Measurements from ENCODE around the gene LPCAT1.

DNA sequence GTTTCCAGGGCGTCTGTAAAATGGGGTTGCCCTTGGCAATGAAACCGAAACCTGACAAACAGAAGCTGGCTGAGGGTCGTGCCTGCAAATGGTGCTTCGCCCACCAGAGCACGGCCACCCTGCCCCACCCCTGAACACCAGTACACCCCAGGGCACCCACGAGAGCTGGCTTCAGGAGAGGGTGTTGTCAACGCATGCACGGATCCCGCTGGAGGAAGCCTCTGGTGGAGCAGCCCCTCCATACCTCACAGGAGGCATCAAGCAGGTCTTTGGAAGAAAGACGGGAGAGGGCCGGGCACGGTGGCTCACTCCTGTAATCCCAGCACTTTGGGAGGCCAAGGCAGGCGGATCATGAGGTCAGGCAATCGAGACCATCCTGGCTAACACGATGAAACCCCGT is 87.1 kb downstream of the LPCAT1 start:
- no peak for TF ChIP-seq NRF1 (conservative IDR thresholded peaks at IDR 0.05; ENCODE audit: low read depth, low read length)
- TF ChIP-seq NFIC (IDR thresholded peaks at IDR 0.05; ENCODE audit: low read depth, low read length) = no peak
- no peak for TF ChIP-seq SP1 (IDR thresholded peaks at IDR 0.05; ENCODE audit: low read depth, low read length)
- TF ChIP-seq NFXL1 (IDR thresholded peaks at IDR 0.05; ENCODE audit: borderline replicate concordance) = no peak
- no peak for TF ChIP-seq POLR2AphosphoS5 (IDR thresholded peaks at IDR 0.05; ENCODE audit: low read length)
- no peak for TF ChIP-seq POLR2A (IDR thresholded peaks at IDR 0.05; ENCODE audit: low read depth, low read length)
- no peak for TF ChIP-seq REST (IDR thresholded peaks at IDR 0.05; ENCODE audit: low read depth, low read length)
- TF ChIP-seq LARP7 (IDR thresholded peaks at IDR 0.05) = no peak
- no peak for TF ChIP-seq ESRRA (IDR thresholded peaks at IDR 0.05; ENCODE audit: low read length)
- no peak for TF ChIP-seq MTA3 (IDR thresholded peaks at IDR 0.05; ENCODE audit: borderline replicate concordance, low read length)
- TF ChIP-seq CTCF (IDR thresholded peaks at IDR 0.05 in 2 of 3, conservative IDR thresholded peaks at IDR 0.05 in 1 of 3; ENCODE audit: control insufficient read depth in 2 of 3, extremely low read depth in 1 of 3, insufficient read depth in 1 of 3, low read depth in 3 of 3, low read length in 3 of 3) = no peak
- no peak for TF ChIP-seq NR2C2 (IDR thresholded peaks at IDR 0.05; ENCODE audit: borderline replicate concordance, control insufficient read depth, insufficient read length, low read depth)
- no peak for TF ChIP-seq MAX (IDR thresholded peaks at IDR 0.05; ENCODE audit: low read depth, low read length)
- TF ChIP-seq RBBP5 (conservative IDR thresholded peaks at IDR 0.05) = no peak
